Activated T-helper 17 cell treated with anti-CD3 and anti-CD28 coated beads, Interleukin-2, amount 50 U/mL, for 72 hours (primary cell): ENCODE measurements around the gene PIK3R6. TPM values are rescaled to one million over a fixed set of nuclear protein-coding genes. Genes with fewer than 3 reads are reported as not detected.
"Not testable (repeated sequence)": the region's sequence is repeated elsewhere in the genome, so short reads cannot be mapped to it uniquely, and the experiment has no call there.

Source experiments
- ATAC-seq: fragments of 150-1000 bp; cut with Tn5 transposase; replicated peaks from 2 replicates; pipeline ENCODE4 v1.10.0; 2021; ENCODE audit warnings: mild to moderate bottlenecking, moderate library complexity
- H3K27ac Mint-ChIP-seq: one replicate; pipeline ENCODE4 v1.8.0; 2022; ENCODE audit warnings: mixed read lengths
- H3K27me3 Mint-ChIP-seq: one replicate; pipeline ENCODE4 v1.8.0; 2022; ENCODE audit warnings: mixed read lengths
- H3K36me3 Mint-ChIP-seq: one replicate; pipeline ENCODE4 v1.8.0; 2022; ENCODE audit warnings: low read depth, mild to moderate bottlenecking, mixed read lengths
- H3K4me1 Mint-ChIP-seq: one replicate; pipeline ENCODE4 v1.8.0; 2022; ENCODE audit warnings: mixed read lengths
- H3K4me3 Mint-ChIP-seq: one replicate; pipeline ENCODE4 v1.8.0; 2022; ENCODE audit warnings: mild to moderate bottlenecking, mixed read lengths
- H3K9me3 Mint-ChIP-seq: one replicate; pipeline ENCODE4 v1.8.0; 2022; ENCODE audit warnings: mixed read lengths
- total RNA-seq, 2 donors: library from RNA; stranded (reverse); gene quantifications; one replicate each; pipeline ENCODE4 v1.2.3, GENCODE V29; 2022

Gene PIK3R6
- total RNA-seq, 2 donors from 2014 or later = 4.6 to 7.6 TPM

- Mint-ChIP-seq H3K36me3 (no peaks in the 10 kb centered on the region), H3K4me3 (no peak overlapping the region), H3K9me3 (no peaks in the 10 kb centered on the region), H3K4me1 (no peaks in the 10 kb centered on the region), H3K27ac (peak overlapping the region; percentile 29), H3K27me3 (no peaks in the 10 kb centered on the region)
- no peak for ATAC-seq
Observed at GRCh38 chr17:8822401-8823035, 45.0 kb downstream of the PIK3R6 start.

GRCh38 chr17:8821446-8822105, 45.9 kb downstream of the PIK3R6 start:
- no peaks in the 10 kb centered on the region for H3K36me3 Mint-ChIP-seq
- no peaks in the 10 kb centered on the region for H3K9me3 Mint-ChIP-seq
- ATAC-seq = no peak
- no peak overlapping the region for H3K4me3 Mint-ChIP-seq
- no peaks in the 10 kb centered on the region for H3K27me3 Mint-ChIP-seq
- H3K4me1 Mint-ChIP-seq = no peaks in the 10 kb centered on the region
- H3K27ac Mint-ChIP-seq = peak overlapping the region; percentile 33

GRCh38 chr17:8820311-8821010, 47.0 kb downstream of the PIK3R6 start:
- Mint-ChIP-seq H3K9me3 (no peaks in the 10 kb centered on the region), H3K36me3 (no peaks in the 10 kb centered on the region), H3K4me1 (no peaks in the 10 kb centered on the region), H3K27me3 (no peaks in the 10 kb centered on the region), H3K4me3 (no peak overlapping the region), H3K27ac (no peak overlapping the region)
- ATAC-seq = no peak

- ATAC-seq = no peak
Observed at GRCh38 chr17:8818654-8819330, 48.7 kb downstream of the PIK3R6 start.

DNA sequence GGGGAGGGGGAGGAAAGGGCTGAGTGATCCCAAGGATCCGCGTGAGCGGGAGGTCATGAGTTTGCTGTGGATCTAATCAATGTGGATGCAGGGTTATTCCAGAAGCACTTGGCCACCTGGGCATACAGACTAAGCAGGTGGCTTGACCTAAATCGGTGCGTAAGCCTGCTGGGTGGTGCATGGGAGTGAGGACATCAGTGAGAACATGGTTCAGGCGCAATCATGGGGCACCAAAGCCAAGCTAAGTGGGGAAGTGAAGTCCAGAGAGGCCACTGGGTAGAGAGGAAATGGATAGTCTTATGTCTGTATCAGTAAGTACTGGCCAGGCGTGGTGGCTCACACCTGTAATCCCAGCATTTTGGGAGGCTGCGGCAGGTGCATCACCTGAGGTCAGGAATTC, 49.4 kb downstream of the PIK3R6 start:
- no peak overlapping the region for H3K4me3 Mint-ChIP-seq
- no peaks in the 10 kb centered on the region for H3K4me1 Mint-ChIP-seq
- H3K27me3 Mint-ChIP-seq = peaks cover 10% of the 10 kb centered on the region
- H3K36me3 Mint-ChIP-seq = no peaks in the 10 kb centered on the region
- no peaks in the 10 kb centered on the region for H3K9me3 Mint-ChIP-seq
- H3K27ac Mint-ChIP-seq = no peak overlapping the region
- ATAC-seq = no peak

More at GRCh38 chr17:8818654-8819330, 48.7 kb downstream of the PIK3R6 start:
- Mint-ChIP-seq H3K4me3 (no peak overlapping the region), H3K36me3 (no peaks in the 10 kb centered on the region), H3K4me1 (no peaks in the 10 kb centered on the region), H3K27me3 (peaks cover 8% of the 10 kb centered on the region), H3K9me3 (no peaks in the 10 kb centered on the region), H3K27ac (no peak overlapping the region)

DNA sequence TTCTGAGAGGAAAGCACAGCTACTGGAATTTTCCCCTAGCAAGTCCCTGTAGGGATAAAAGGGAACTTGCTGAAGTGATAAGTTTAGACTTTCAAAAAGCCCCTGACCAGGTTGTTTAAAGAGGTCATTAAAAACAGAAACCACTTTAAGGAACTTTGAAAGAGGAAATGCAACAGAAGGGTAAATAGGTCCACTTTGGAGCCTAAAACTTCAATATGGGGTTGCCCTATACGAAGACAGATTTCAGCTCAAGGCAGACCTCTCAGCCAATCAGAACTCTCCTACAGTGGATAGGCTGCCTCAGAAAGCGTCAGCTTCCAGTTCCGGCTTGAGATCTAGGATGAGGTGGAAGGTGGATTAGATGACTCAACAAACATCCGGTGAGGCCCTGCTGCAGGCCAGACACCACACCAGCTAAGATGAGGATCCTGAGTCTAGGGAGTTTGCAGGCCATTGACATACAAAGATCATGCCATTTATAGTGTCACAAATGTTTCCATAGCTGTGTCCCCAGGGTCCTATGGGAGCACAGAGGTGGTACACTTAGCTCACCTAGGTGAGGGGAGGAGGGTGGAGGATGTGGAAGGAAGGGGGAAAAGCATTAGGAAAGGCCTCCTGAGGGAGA, 60.4 kb downstream of the PIK3R6 start:
- peak overlapping the region; percentile 30 for H3K4me3 Mint-ChIP-seq
- H3K27me3 Mint-ChIP-seq = peaks cover 14% of the 10 kb centered on the region
- peaks cover 11% of the 10 kb centered on the region for H3K4me1 Mint-ChIP-seq
- peak overlapping the region; percentile 74 for H3K27ac Mint-ChIP-seq
- ATAC-seq = peak; percentile 93
- H3K9me3 Mint-ChIP-seq = peaks cover 17% of the 10 kb centered on the region
- peaks cover 13% of the 10 kb centered on the region for H3K36me3 Mint-ChIP-seq

DNA sequence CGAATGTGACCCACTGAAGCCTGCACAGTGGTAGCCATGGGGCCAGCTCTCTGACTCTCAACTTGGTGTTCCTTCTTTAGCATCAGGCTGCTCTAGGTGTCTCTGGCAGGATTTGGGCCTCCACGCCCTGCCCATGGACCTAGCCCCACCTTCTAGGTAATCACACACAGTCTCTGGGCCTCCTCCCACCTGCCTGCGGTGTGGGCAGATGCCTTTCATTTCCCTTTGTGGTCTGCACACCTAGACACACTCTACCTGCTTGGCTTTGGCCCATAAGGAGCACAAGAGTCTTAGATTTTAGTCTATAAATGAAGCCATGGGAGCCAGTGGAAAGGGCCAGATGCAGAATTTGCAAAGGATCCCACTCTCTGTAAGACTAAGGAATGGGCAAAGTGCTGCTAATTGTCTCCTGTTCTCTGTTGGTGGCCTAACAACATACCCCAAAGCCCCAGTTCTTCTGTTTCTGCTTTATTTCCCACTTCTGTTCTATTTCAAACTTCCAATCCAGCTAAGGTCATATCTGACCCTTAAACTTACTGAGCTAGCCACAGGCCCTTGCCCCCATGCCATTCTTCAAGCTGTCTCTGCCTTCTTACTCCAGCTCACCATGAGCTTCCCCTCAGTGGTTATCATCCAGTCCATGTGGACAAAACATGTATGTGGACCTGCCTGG, 61.1 kb downstream of the PIK3R6 start:
- Mint-ChIP-seq H3K27ac (peak overlapping the region; percentile 74), H3K36me3 (peaks cover 6% of the 10 kb centered on the region), H3K4me3 (peak overlapping the region; percentile 30), H3K4me1 (peaks cover 11% of the 10 kb centered on the region), H3K27me3 (peaks cover 14% of the 10 kb centered on the region), H3K9me3 (peaks cover 17% of the 10 kb centered on the region)
- ATAC-seq = no peak

DNA sequence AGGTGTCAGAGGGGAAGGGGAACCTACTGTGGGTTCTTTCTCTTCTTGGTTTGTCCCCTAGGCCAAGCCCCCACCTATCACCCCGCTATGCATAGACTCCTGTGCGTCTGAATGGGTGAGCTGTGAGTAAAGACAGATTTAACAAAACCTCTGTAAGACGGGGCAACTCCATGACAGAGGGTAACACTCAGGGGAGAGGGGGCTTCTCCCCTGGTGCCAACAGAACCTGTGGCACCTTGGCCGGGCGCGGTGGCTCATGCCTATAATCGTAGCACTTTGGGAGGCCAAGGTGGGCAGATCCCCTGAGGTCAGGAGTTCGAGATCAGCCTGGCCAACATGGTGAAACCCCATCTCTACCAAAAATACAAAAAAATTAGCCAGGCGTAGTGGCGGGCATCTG, 62.1 kb downstream of the PIK3R6 start:
- not testable (repeated sequence) for ATAC-seq, H3K36me3 Mint-ChIP-seq, H3K27ac Mint-ChIP-seq, H3K4me3 Mint-ChIP-seq
- peaks cover 17% of the 10 kb centered on the region for H3K9me3 Mint-ChIP-seq
- peaks cover 14% of the 10 kb centered on the region for H3K27me3 Mint-ChIP-seq
- H3K4me1 Mint-ChIP-seq = peaks cover 11% of the 10 kb centered on the region

GRCh38 chr17:8803531-8804420, 63.7 kb downstream of the PIK3R6 start:
- Mint-ChIP-seq H3K4me1 (peaks cover 11% of the 10 kb centered on the region), H3K36me3 (peaks cover 5% of the 10 kb centered on the region), H3K4me3 (no peak overlapping the region), H3K27ac (peak overlapping the region; percentile 63), H3K9me3 (peaks cover 13% of the 10 kb centered on the region), H3K27me3 (peaks cover 14% of the 10 kb centered on the region)
- no peak for ATAC-seq

DNA sequence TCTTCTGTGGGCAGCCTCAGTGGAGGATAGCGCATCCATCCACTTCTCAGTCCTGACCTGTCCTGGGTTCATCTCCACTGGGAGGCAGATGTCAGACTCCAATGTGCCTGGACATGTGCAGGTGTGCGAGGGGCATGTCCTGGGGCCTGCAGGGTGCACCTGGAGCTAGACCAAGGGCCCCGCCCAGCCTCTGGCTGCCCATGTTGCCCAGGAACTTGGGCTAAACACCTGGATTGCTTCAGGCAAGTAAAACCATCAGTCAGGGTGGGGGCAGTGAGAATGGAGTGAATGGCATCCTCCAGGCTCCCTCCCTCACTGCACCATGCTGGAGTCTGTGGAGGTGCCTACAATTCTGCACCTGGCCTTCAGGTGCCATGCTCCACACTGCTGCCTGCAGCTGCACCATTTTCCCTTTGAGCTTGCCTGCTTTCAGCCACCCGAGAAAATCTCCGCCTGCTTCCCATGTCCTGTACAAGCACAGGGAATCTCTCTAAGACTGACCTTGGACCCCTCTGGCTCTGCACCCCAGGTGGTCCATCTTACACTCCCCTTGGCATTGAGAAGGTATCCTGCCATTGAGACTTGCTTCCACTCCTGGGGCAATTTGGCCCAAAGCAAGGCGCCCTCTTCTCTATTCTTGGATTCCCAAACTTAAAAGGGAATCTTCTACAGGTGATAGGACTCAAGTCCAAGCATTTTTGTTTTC, 66.2 kb downstream of the PIK3R6 start:
- Mint-ChIP-seq H3K27me3 (no peaks in the 10 kb centered on the region), H3K4me1 (no peaks in the 10 kb centered on the region)

DNA sequence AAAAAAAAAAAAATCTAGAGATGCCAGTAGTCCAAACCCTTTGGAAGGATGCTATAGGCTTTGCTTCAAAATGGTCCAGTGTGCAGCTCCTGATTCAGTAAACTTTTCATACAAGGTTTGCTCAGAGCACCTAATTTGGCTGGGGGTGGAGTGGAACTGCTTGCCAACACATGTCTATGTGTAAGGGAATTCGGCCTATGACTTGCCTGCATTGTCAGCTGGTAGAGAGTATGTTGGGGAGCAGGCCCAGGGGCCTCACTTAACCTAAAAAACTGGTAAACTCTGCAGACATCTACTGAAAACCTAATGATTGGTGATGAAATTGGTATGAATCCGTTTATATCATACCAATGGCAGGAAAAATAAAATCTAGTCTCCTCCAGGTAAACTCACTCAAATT, 66.8 kb downstream of the PIK3R6 start:
- no peaks in the 10 kb centered on the region for H3K36me3 Mint-ChIP-seq
- no peak overlapping the region for H3K4me3 Mint-ChIP-seq
- no peaks in the 10 kb centered on the region for H3K9me3 Mint-ChIP-seq
- H3K27me3 Mint-ChIP-seq = no peaks in the 10 kb centered on the region
- no peaks in the 10 kb centered on the region for H3K4me1 Mint-ChIP-seq
- no peak overlapping the region for H3K27ac Mint-ChIP-seq
- no peak for ATAC-seq

More for the DNA sequence above, 66.2 kb downstream of the PIK3R6 start:
- Mint-ChIP-seq H3K27ac (no peak overlapping the region), H3K4me3 (no peak overlapping the region), H3K36me3 (no peaks in the 10 kb centered on the region), H3K9me3 (no peaks in the 10 kb centered on the region)
- ATAC-seq = no peak

GRCh38 chr17:8799570-8800212, 67.8 kb downstream of the PIK3R6 start:
- no peak for ATAC-seq
- Mint-ChIP-seq H3K4me1 (no peaks in the 10 kb centered on the region), H3K27ac (no peak overlapping the region)

More at GRCh38 chr17:8799570-8800212, 67.8 kb downstream of the PIK3R6 start:
- no peaks in the 10 kb centered on the region for H3K36me3 Mint-ChIP-seq
- no peak overlapping the region for H3K4me3 Mint-ChIP-seq
- H3K27me3 Mint-ChIP-seq = no peaks in the 10 kb centered on the region
- no peaks in the 10 kb centered on the region for H3K9me3 Mint-ChIP-seq
